Prostate gland (tissue), 2 donors: Measurements from ENCODE around the gene MYO5B.

Experiments
- POLR2A ChIP-seq: fragments of 450-650 bp; IDR thresholded peaks from one replicate; pipeline ENCODE4 v1.6.1; 2016; ENCODE audit warnings: antibody characterized with exemption, mild to moderate bottlenecking
- POLR2AphosphoS5 ChIP-seq: sonication (generic); formaldehyde crosslinking; IDR thresholded peaks from one replicate; pipeline ENCODE4 v1.6.1; 2017; ENCODE audit warnings: antibody characterized with exemption
- TF ChIP-seq, protein P1 (sequence below), 4 experiments: fragments of 200-600 bp in 2 of 4; fragments of 450-650 bp in 2 of 4; sonication (generic) in 2 of 4; IDR thresholded peaks; 1 replicate in 3 of 4; 2 replicates in 1 of 4; pipeline ENCODE4 v1.5.1; 2016 to 2019; ENCODE audit warnings: antibody characterized with exemption in 4 of 4, mild to moderate bottlenecking in 2 of 4, moderate library complexity in 2 of 4

DNA sequence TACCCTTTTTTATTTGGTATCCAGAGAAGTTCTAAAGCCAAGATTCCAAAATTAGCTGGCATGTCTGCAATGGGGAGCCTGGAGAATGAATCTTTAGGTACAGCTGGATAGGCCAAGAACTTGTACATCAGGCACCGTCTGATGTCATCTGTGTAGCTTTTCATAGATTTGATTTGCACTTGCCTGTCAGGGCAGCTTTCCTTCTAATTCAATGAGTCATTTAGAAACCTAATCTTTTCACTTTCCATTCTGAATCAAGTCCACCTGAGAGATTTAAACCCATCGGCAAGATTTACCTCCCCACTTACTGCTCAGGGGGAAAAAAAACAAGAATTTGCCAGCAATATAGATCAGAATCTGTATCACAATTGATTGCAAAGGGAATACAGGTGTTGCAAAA lies 320.7 kb downstream of the MYO5B start:
- no peak for TF ChIP-seq POLR2A
- no peak for TF ChIP-seq POLR2AphosphoS5
- TF ChIP-seq, protein P1, sequence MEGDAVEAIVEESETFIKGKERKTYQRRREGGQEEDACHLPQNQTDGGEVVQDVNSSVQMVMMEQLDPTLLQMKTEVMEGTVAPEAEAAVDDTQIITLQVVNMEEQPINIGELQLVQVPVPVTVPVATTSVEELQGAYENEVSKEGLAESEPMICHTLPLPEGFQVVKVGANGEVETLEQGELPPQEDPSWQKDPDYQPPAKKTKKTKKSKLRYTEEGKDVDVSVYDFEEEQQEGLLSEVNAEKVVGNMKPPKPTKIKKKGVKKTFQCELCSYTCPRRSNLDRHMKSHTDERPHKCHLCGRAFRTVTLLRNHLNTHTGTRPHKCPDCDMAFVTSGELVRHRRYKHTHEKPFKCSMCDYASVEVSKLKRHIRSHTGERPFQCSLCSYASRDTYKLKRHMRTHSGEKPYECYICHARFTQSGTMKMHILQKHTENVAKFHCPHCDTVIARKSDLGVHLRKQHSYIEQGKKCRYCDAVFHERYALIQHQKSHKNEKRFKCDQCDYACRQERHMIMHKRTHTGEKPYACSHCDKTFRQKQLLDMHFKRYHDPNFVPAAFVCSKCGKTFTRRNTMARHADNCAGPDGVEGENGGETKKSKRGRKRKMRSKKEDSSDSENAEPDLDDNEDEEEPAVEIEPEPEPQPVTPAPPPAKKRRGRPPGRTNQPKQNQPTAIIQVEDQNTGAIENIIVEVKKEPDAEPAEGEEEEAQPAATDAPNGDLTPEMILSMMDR (IDR thresholded peaks at IDR 0.05) = no peak
